ENCODE data around the gene SLC25A10.

DNA sequence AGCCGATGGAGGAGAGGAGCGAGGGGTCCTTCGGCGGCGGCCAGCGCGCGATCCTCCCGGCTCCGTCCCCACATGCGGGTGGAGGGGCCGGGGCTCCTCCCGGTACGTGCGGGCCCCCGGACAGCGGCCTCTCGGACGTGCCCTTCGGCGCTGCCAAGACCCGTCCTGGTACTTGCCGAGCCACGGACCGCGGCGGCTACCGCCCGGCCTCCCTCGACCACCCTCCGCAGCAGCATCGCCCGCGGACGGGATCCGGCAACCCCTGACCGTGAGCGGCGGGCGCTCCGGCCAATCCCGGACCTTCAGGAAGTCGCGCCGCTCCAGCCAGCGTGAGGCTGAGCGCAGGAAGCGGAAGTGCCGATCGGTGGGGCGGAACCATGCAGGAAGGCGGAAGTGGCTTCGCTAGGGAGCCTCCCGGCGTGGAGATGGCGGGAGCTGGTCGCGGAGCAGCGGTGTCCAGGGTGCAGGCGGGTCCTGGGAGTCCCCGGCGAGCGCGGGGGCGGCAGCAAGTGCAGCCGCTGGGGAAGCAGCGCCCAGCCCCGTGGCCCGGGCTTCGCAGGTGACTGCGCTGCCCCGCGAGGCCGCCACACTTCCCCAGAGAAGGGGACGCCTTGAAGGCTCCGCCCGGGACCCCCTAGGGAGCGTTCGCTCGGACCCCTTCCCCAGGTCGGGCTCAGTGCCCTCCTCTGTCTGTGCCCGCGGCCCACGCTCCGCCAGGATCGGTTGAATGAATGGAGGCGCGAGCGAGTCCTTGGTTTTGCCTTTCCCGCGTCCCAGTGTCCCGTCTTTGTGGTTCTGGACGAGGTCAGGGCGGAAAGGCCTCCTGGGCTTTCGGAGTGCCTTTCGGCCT is 45.5 kb upstream of the SLC25A10 start, which contains the start of the genes CCDC137 and OXLD1:
- TF ChIP-seq, protein P1, sequence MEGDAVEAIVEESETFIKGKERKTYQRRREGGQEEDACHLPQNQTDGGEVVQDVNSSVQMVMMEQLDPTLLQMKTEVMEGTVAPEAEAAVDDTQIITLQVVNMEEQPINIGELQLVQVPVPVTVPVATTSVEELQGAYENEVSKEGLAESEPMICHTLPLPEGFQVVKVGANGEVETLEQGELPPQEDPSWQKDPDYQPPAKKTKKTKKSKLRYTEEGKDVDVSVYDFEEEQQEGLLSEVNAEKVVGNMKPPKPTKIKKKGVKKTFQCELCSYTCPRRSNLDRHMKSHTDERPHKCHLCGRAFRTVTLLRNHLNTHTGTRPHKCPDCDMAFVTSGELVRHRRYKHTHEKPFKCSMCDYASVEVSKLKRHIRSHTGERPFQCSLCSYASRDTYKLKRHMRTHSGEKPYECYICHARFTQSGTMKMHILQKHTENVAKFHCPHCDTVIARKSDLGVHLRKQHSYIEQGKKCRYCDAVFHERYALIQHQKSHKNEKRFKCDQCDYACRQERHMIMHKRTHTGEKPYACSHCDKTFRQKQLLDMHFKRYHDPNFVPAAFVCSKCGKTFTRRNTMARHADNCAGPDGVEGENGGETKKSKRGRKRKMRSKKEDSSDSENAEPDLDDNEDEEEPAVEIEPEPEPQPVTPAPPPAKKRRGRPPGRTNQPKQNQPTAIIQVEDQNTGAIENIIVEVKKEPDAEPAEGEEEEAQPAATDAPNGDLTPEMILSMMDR (conservative IDR thresholded peaks at IDR 0.05 in 1 of 2, IDR thresholded peaks at IDR 0.05 in 1 of 2; ENCODE audit: extremely low read depth in 1 of 2, insufficient read depth in 1 of 2, low read depth in 1 of 2, low read length in 2 of 2), result no peak
- no peak for TF ChIP-seq EZH2 (IDR thresholded peaks at IDR 0.05; ENCODE audit: borderline replicate concordance, low read length)

Data from mammary epithelial cell (primary cell).